PC-9 (cell line): ENCODE results near the gene ATP2B2. TPM values are rescaled to one million over a fixed set of nuclear protein-coding genes. Genes with fewer than 3 reads are reported as not detected.

ENCODE experiments used
- BruUV-seq: library from RNA; stranded (reverse); fragments of 400-500 nt; replicated peaks from 2 replicates; lab custom pipeline; 2021; lab: Mats Ljungman, UMichigan
- CTCF ChIA-PET: fragments of 300-600 bp; sonication (Branson Sonifier 250); formaldehyde crosslinking; loops from one replicate; lab custom pipeline; 2022; ENCODE audit warnings: antibody characterized with exemption; lab: Charles Lee
- POLR2A ChIA-PET: fragments of 300-600 bp; sonication (Branson Sonifier 250); formaldehyde crosslinking; loops from one replicate; lab custom pipeline; 2022; ENCODE audit warnings: antibody characterized with exemption; ENCODE audit not compliant: unreplicated experiment; lab: Charles Lee
- DNase-seq, 2 experiments: peaks; one replicate each; pipeline versions ENCODE4 v3.0.0 to v3.0.0-alpha.2; 2015 to 2022; ENCODE audit warnings: mixed read lengths in 1 of 2
- H2AFZ ChIP-seq: fragments of 200-600 bp; sonication (generic); 2 replicates; pipeline ENCODE4 v1.8.1; 2017; ENCODE audit warnings: antibody characterized with exemption
- H3F3A ChIP-seq: fragments of 200-600 bp; sonication (generic); 2 replicates; pipeline ENCODE4 v1.8.1; 2017; ENCODE audit warnings: antibody characterized with exemption, mild to moderate bottlenecking, low read depth; ENCODE audit not compliant: insufficient read depth
- H3K27ac ChIP-seq: fragments of 200-600 bp; sonication (generic); 2 replicates; pipeline ENCODE4 v1.6.1; 2016; ENCODE audit warnings: mixed run types
- H3K27me3 ChIP-seq: fragments of 200-600 bp; sonication (generic); 2 replicates; pipeline ENCODE4 v1.6.1; 2016; ENCODE audit warnings: low read depth, mixed run types; ENCODE audit not compliant: insufficient read depth
- H3K36me3 ChIP-seq: fragments of 200-600 bp; sonication (generic); 2 replicates; pipeline ENCODE4 v1.6.1; 2016; ENCODE audit warnings: low read depth, mixed run types
- H3K4me1 ChIP-seq: fragments of 200-600 bp; sonication (generic); replicated peaks from 2 replicates; pipeline ENCODE4 v1.6.1; 2016; ENCODE audit warnings: mixed run types; ENCODE audit not compliant: insufficient read depth
- H3K4me2 ChIP-seq: fragments of 200-600 bp; sonication (generic); 2 replicates; pipeline ENCODE4 v1.6.1; 2017; ENCODE audit warnings: mixed run types
- H3K4me3 ChIP-seq: fragments of 200-600 bp; sonication (generic); 2 replicates; pipeline ENCODE4 v1.6.1; 2016; ENCODE audit warnings: mixed run types
- H3K79me2 ChIP-seq: fragments of 200-600 bp; sonication (generic); 2 replicates; pipeline ENCODE4 v1.6.1; 2017; ENCODE audit warnings: low read depth, mixed run types
- H3K9me2 ChIP-seq: fragments of 200-600 bp; sonication (generic); 2 replicates; pipeline ENCODE4 v1.8.1; 2017; ENCODE audit warnings: mild to moderate bottlenecking; ENCODE audit not compliant: insufficient read depth
- H3K9me3 ChIP-seq: fragments of 200-600 bp; sonication (generic); 2 replicates; pipeline ENCODE4 v1.8.1; 2016; ENCODE audit warnings: low read depth; ENCODE audit not compliant: insufficient read depth
- H4K20me1 ChIP-seq: fragments of 200-600 bp; sonication (generic); 2 replicates; pipeline ENCODE4 v1.8.1; 2017; ENCODE audit not compliant: insufficient read depth
- CTCF ChIP-seq: fragments of 200-600 bp; sonication (generic); conservative IDR thresholded peaks from 2 replicates; pipeline ENCODE4 v1.6.1; 2017; ENCODE audit warnings: mixed run types, antibody characterized with exemption, mild to moderate bottlenecking, moderate library complexity
- EZH2 ChIP-seq: fragments of 200-600 bp; sonication (generic); IDR thresholded peaks from 2 replicates; pipeline ENCODE4 v1.8.0; 2017; ENCODE audit warnings: antibody characterized with exemption, low read depth
- intact Hi-C: fragments of 100-400 bp; cut with micrococcal nuclease; formaldehyde crosslinking; loops from one replicate; pipeline ENCODE4 v1.10.0; 2022; ENCODE audit not compliant: unreplicated experiment
- total RNA-seq: library from RNA; stranded (reverse); gene quantifications from 2 replicates; pipeline ENCODE4 v1.2.3, GENCODE V29; 2021

Gene ATP2B2
- total RNA-seq, 1 experiment from 2014 or later = not detected

- no peaks in the 10 kb centered on the region for H3K4me1 ChIP-seq
- POLR2A ChIA-PET = no interaction called here
- peaks cover 20% of the 10 kb centered on the region for H3K27me3 ChIP-seq
- no peaks in the 10 kb centered on the region for H4K20me1 ChIP-seq
- H3K9me3 ChIP-seq = no peaks in the 10 kb centered on the region
- H3K4me2 ChIP-seq = no peak overlapping the region
- H3K36me3 ChIP-seq = no peaks in the 10 kb centered on the region
- no peak overlapping the region for H3K4me3 ChIP-seq
- H3K27ac ChIP-seq = no peak overlapping the region
- TF ChIP-seq CTCF (no peak), EZH2 (no peak)
- no TSS peak for BruUV-seq
- DNase-seq = no peak
- intact Hi-C loops = no loop called here
- no peak overlapping the region for H2AFZ ChIP-seq
- no peaks in the 10 kb centered on the region for H3F3A ChIP-seq
- H3K79me2 ChIP-seq = no peaks in the 10 kb centered on the region
- CTCF ChIA-PET = no interaction called here
- no peaks in the 10 kb centered on the region for H3K9me2 ChIP-seq
Observed at GRCh38 chr3:10456981-10457380, 48.4 kb downstream of the ATP2B2 start.

GRCh38 chr3:10455545-10455914, 49.9 kb downstream of the ATP2B2 start:
- H4K20me1 ChIP-seq = no peaks in the 10 kb centered on the region
- DNase-seq = no peak
- peaks cover 32% of the 10 kb centered on the region for H3K27me3 ChIP-seq
- H3K4me3 ChIP-seq = no peak overlapping the region
- no peak overlapping the region for H2AFZ ChIP-seq
- no peak overlapping the region for H3K27ac ChIP-seq
- intact Hi-C loops = no loop called here
- CTCF ChIA-PET = no interaction called here
- TF ChIP-seq EZH2 (no peak), CTCF (no peak)
- POLR2A ChIA-PET = no interaction called here
- no peak overlapping the region for H3K4me2 ChIP-seq
- no peaks in the 10 kb centered on the region for H3K9me3 ChIP-seq
- no peaks in the 10 kb centered on the region for H3K4me1 ChIP-seq
- no peaks in the 10 kb centered on the region for H3K9me2 ChIP-seq
- no TSS peak for BruUV-seq
- no peaks in the 10 kb centered on the region for H3K79me2 ChIP-seq
- H3K36me3 ChIP-seq = no peaks in the 10 kb centered on the region
- H3F3A ChIP-seq = no peaks in the 10 kb centered on the region

GRCh38 chr3:10454907-10455544, 50.4 kb downstream of the ATP2B2 start:
- Histone ChIP-seq H3F3A (no peaks in the 10 kb centered on the region), H3K4me1 (no peaks in the 10 kb centered on the region), H3K79me2 (no peaks in the 10 kb centered on the region), H3K4me3 (no peak overlapping the region), H3K27ac (no peak overlapping the region), H3K36me3 (no peaks in the 10 kb centered on the region), H2AFZ (no peak overlapping the region), H3K9me2 (no peaks in the 10 kb centered on the region), H3K27me3 (peaks cover 37% of the 10 kb centered on the region), H4K20me1 (no peaks in the 10 kb centered on the region), H3K4me2 (no peak overlapping the region), H3K9me3 (no peaks in the 10 kb centered on the region)
- ChIA-PET POLR2A (no interaction called here), CTCF (no interaction called here)
- intact Hi-C loops = no loop called here
- no TSS peak for BruUV-seq
- no peak for DNase-seq
- TF ChIP-seq CTCF = no peak
- TF ChIP-seq EZH2 = no peak
